22Rv1 (cell line): ENCODE measurements around the gene SDK1.
"Not testable (repeated sequence)": the region's sequence is repeated elsewhere in the genome, so short reads cannot be mapped to it uniquely, and the experiment has no call there.

Experiments used
- H3K27ac ChIP-seq: fragments of 450-650 bp; 2 replicates; pipeline ENCODE4 v1.5.1; 2017
- ZFX ChIP-seq: fragments of 450-650 bp; IDR thresholded peaks from 2 replicates; pipeline ENCODE4 v1.6.1; 2017; ENCODE audit warnings: antibody characterized with exemption, borderline replicate concordance
- TF ChIP-seq, protein P1 (sequence below): fragments of 450-650 bp; IDR thresholded peaks from 2 replicates; pipeline ENCODE4 v1.5.1; 2017; ENCODE audit warnings: mild to moderate bottlenecking

Gene SDK1

DNA sequence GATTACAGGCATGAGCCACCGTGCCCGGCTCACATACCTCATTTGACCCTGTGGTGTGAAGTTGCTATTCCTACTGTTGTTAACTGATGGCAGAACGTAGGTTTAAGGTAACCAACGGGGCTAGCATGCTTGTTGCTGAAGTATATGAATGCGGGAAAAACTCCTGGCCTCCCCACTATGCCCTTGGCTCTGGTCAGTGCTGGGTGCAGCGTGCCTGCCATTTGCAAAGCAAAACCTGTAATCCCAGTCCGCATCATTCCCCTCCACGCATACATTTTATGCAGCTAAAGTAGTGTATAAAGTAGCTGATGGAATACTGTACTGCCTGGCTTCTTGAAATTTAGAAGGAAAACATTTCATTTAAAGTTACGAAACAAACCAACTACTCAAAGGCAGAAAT lies 273.3 kb downstream of the SDK1 start:
- no peak for TF ChIP-seq ZFX
- TF ChIP-seq, protein P1, sequence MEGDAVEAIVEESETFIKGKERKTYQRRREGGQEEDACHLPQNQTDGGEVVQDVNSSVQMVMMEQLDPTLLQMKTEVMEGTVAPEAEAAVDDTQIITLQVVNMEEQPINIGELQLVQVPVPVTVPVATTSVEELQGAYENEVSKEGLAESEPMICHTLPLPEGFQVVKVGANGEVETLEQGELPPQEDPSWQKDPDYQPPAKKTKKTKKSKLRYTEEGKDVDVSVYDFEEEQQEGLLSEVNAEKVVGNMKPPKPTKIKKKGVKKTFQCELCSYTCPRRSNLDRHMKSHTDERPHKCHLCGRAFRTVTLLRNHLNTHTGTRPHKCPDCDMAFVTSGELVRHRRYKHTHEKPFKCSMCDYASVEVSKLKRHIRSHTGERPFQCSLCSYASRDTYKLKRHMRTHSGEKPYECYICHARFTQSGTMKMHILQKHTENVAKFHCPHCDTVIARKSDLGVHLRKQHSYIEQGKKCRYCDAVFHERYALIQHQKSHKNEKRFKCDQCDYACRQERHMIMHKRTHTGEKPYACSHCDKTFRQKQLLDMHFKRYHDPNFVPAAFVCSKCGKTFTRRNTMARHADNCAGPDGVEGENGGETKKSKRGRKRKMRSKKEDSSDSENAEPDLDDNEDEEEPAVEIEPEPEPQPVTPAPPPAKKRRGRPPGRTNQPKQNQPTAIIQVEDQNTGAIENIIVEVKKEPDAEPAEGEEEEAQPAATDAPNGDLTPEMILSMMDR: no peak

DNA sequence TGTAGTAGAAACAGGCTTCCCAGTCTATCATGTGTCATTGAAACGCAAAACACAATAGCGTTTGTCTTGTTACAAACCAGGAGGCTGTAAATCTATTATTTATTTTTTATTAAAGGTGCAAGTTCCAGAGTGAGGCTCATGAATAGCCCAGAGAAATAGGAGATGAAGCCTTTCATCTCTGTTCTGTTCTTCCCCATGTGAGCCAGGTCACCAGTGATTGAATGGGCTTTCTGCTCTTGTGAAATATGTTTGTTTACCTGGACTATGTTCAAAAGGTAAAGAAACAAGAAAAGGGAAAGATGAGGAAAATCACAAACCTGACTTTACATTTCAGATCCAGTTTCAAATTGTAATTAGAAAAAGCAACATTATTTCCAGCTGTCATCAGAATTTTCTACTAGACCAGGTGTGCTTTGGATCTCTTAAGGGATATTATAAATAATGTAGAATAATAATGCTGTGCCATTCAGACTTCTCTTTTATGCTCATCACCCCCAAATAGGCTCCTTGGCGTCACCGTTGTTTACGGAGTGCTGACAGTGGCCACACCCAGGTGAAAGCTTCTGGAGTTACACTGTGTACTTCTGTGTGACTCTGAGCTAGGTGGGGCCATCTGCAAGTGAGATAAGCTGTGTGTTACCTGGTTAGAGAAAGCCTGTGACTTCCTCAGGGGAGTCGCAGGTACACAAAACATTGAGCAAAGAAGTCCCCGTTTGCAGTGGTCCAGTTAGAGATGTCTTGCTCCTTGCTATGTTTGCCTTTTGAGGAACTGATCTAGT lies 274.9 kb downstream of the SDK1 start:
- no peak for TF ChIP-seq ZFX
- TF ChIP-seq, protein P1: no peak
- H3K27ac ChIP-seq: no peak overlapping the region

More for the DNA sequence above, 273.3 kb downstream of the SDK1 start:
- no peak overlapping the region for H3K27ac ChIP-seq

DNA sequence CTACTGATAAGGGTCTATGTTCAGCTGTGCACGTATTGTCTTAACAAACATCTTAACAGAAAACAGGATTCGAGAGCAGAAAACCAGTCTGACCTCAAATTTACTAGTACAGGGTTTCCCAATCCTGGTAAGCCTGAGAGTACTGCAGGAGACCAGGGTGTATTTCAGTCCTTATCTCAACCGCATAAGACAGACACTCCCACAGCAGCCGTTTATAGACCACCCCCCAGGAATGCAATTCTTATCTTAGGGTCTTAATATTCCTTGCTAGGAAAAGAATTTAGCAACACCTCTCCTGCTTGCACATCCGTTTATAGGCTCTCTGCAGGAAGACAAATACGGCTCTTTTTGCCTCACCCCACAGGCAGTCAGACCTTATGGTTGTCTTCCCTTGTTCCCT lies 277.3 kb downstream of the SDK1 start:
- no peak overlapping the region for H3K27ac ChIP-seq
- TF ChIP-seq, protein P1: no peak
- no peak for TF ChIP-seq ZFX

DNA sequence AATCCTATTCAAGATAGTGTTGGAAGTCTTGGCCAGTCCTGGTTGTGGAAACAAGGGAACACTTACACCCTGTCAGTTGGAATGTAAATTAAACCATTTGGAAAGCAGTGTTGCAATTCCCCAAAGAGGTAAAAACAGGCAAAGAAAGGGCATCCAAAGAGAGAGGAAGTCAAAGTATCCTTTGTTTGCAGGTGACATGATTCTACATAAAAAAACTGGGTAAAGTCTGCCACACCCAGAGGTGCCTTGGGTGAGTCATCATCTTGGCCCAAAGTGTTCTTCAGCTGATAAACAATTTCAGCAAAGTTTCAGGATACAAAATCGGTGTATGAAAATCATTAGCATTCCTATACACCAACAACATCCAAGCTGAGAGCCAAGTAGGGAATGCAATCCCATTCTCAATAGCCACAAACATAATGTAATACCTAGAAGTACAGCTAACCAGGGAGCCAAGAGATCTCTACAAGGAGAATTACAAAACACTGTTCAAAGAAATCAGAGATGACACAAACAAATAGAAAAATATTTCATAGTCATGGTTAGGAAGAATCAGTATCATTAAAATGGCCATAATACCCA lies 278.7 kb downstream of the SDK1 start:
- no peak overlapping the region for H3K27ac ChIP-seq
- TF ChIP-seq, protein P1: no peak

DNA sequence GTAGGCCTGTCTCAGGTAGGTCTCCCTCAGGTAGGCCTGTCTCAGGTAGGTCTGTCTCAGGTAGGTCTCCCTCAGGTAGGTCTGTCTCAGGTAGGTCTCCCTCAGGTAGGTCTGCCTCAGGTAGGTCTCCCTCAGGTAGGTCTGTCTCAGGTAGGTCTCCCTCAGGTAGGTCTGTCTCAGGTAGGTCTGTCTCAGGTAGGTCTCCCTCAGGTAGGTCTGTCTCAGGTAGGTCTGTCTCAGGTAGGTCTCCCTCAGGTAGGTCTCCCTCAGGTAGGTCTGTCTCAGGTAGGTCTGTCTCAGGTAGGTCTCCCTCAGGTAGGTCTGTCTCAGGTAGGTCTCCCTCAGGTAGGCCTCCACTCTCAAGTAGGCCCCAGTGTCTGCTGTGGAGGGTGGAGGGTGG lies 281.1 kb downstream of the SDK1 start:
- H3K27ac ChIP-seq: not testable (repeated sequence)

DNA sequence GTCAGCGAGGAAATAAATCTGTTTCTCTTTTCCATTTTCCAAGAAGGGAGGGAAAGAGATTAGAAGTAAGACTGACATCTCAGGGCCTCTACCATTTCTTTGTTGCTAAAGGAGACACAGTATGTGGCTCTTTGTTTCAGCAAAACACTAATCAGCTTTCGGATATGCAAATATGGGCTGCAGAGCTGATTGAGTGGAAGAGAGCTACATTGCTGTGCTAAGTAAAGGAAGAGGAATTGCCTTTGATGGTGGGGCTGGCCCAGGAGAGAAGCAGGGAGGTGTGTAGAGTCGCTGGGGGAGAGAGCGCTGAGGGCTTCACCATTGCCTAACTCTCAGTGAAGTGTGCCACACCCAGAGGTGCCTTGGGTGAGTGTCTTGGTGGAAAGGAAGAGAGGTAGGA lies 284.8 kb downstream of the SDK1 start:
- H3K27ac ChIP-seq: no peak overlapping the region
- TF ChIP-seq ZFX: no peak

DNA sequence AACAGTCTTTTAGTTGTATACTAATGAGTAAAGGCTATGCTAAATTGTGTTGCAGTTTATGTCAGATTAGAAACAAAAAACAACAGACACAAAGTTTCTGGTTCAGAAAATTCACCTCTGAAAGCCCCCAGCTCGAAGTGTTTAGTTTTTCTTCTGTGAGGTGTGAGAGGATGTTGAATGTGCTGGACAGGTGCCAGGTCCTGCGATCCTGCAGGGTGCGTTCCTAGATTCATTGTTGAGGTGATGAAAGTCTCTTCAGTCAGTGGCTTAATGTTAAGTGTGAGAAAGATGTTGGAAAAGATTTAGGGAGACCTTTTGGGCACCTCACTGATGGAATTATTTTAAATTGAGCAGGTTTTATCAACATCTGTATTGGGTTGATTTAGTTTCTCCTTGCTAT lies 287.3 kb downstream of the SDK1 start:
- H3K27ac ChIP-seq: no peak overlapping the region
- TF ChIP-seq, protein P1: no peak
- no peak for TF ChIP-seq ZFX

DNA sequence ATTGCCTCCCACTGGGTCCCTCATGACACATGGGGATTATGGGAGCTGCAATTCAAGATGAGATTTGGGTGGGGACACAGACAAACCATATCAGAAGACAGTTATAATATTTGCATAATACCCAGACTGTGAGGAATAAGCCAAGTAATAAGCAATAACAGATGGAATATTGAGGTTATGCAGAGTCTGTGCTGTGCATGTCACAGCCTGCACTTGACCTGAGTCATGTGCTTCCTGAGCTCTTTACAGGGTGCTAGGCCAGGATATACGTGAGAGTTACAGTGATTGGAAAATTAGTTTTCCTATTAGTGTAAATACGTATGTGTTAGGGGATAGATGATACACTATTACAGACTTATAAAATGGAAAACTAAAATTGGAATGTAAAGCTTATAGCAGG lies 288.7 kb downstream of the SDK1 start:
- TF ChIP-seq, protein P1: no peak
- TF ChIP-seq ZFX: no peak
- no peak overlapping the region for H3K27ac ChIP-seq
